ENCODE measurements around the gene ZC2HC1B. TPM values are rescaled to one million over a fixed set of nuclear protein-coding genes. Genes with fewer than 3 reads are reported as not detected.
A peak's percentile ranks its signal among the peaks of the same experiment; 100 is the strongest.
"Not testable (repeated sequence)": the region's sequence is repeated elsewhere in the genome, so short reads cannot be mapped to it uniquely, and the experiment has no call there.

The ZC2HC1B gene
- total and polyA plus RNA-seq, 2 donors from 2014 or later, result not detected

GRCh38 chr6:143844006-143844405, 20.3 kb upstream of the ZC2HC1B start:
- Histone ChIP-seq H3K27ac (ENCODE audit: low read depth in 2 of 2, low read length in 2 of 2) (no peak overlapping the region), H3K4me3 (ENCODE audit: low read length in 3 of 3) (peak overlapping the region; percentile 84 to 98 (median 95)), H3K4me1 (ENCODE audit: control insufficient read depth in 2 of 3, insufficient read depth in 2 of 3, low read depth in 1 of 3, low read length in 3 of 3) (peaks cover 0 to 6% (median 4%) of the 10 kb centered on the region in 3 donors), H3K27me3 (ENCODE audit: control insufficient read depth, insufficient read depth, low read length) (no peaks in the 10 kb centered on the region), H3K9ac (ENCODE audit: low read length in 3 of 3) (peak overlapping the region; percentile 13 to 94 (median 77)), H3K36me3 (ENCODE audit: control insufficient read depth in 2 of 3, insufficient read depth in 3 of 3, low read length in 3 of 3) (peaks cover 6 to 34% (median 18%) of the 10 kb centered on the region in 3 donors), H3K9me3 (ENCODE audit: control insufficient read depth in 2 of 3, insufficient read depth in 1 of 3, low read length in 3 of 3) (no peaks in the 10 kb centered on the region)
- intact Hi-C loops (cut with DNase I), result no loop called here
- FAIRE-seq, result no peak
- DNase-seq, result peak in 2 of 5 donors; percentile 7 to 24
- no peak for TF ChIP-seq CTCF (IDR thresholded peaks at IDR 0.05; ENCODE audit: borderline replicate concordance, extremely low read depth, insufficient read depth)

GRCh38 chr6:143845033-143845432, 19.2 kb upstream of the ZC2HC1B start:
- Histone ChIP-seq H3K36me3 (ENCODE audit: control insufficient read depth in 2 of 3, insufficient read depth in 3 of 3, low read length in 3 of 3) (peaks cover 6 to 43% (median 18%) of the 10 kb centered on the region in 3 donors), H3K4me3 (ENCODE audit: low read length in 3 of 3) (no peak overlapping the region), H3K9ac (ENCODE audit: low read length in 3 of 3) (no peak overlapping the region), H3K9me3 (ENCODE audit: control insufficient read depth in 2 of 3, insufficient read depth in 1 of 3, low read length in 3 of 3) (no peaks in the 10 kb centered on the region), H3K27me3 (ENCODE audit: control insufficient read depth, insufficient read depth, low read length) (no peaks in the 10 kb centered on the region), H3K4me1 (ENCODE audit: control insufficient read depth in 2 of 3, insufficient read depth in 2 of 3, low read depth in 1 of 3, low read length in 3 of 3) (peaks cover 0 to 6% (median 4%) of the 10 kb centered on the region in 3 donors), H3K27ac (ENCODE audit: low read depth in 2 of 2, low read length in 2 of 2) (no peak overlapping the region)
- TF ChIP-seq CTCF (IDR thresholded peaks at IDR 0.05; ENCODE audit: borderline replicate concordance, extremely low read depth, insufficient read depth), result no peak
- intact Hi-C loops (cut with DNase I), result no loop called here
- DNase-seq, result no peak
- no peak for FAIRE-seq

GRCh38 chr6:143851706-143852105, 12.6 kb upstream of the ZC2HC1B start:
- H3K27ac ChIP-seq (ENCODE audit: low read depth in 2 of 2, low read length in 2 of 2); H3K9me3 ChIP-seq (ENCODE audit: control insufficient read depth in 2 of 3, insufficient read depth in 1 of 3, low read length in 3 of 3); H3K4me1 ChIP-seq (ENCODE audit: control insufficient read depth in 2 of 3, insufficient read depth in 2 of 3, low read depth in 1 of 3, low read length in 3 of 3); H3K4me3 ChIP-seq (ENCODE audit: low read length in 3 of 3); H3K27me3 ChIP-seq (ENCODE audit: control insufficient read depth, insufficient read depth, low read length); intact Hi-C loops (cut with DNase I); H3K9ac ChIP-seq (ENCODE audit: low read length in 3 of 3); DNase-seq; FAIRE-seq: not testable (repeated sequence)
- H3K36me3 ChIP-seq (ENCODE audit: control insufficient read depth in 2 of 3, insufficient read depth in 3 of 3, low read length in 3 of 3), result peaks cover 8 to 34% (median 18%) of the 10 kb centered on the region in 3 donors

GRCh38 chr6:143855057-143855456, 9.2 kb upstream of the ZC2HC1B start:
- peaks cover 10 to 43% (median 27%) of the 10 kb centered on the region in 3 donors for H3K36me3 ChIP-seq (ENCODE audit: control insufficient read depth in 2 of 3, insufficient read depth in 3 of 3, low read length in 3 of 3)
- H3K9me3 ChIP-seq (ENCODE audit: control insufficient read depth in 2 of 3, insufficient read depth in 1 of 3, low read length in 3 of 3); H3K4me1 ChIP-seq (ENCODE audit: control insufficient read depth in 2 of 3, insufficient read depth in 2 of 3, low read depth in 1 of 3, low read length in 3 of 3); H3K27me3 ChIP-seq (ENCODE audit: control insufficient read depth, insufficient read depth, low read length); intact Hi-C loops (cut with DNase I); H3K27ac ChIP-seq (ENCODE audit: low read depth in 2 of 2, low read length in 2 of 2); H3K4me3 ChIP-seq (ENCODE audit: low read length in 3 of 3); FAIRE-seq; DNase-seq; H3K9ac ChIP-seq (ENCODE audit: low read length in 3 of 3): not testable (repeated sequence)

GRCh38 chr6:143856762-143857161, 7.5 kb upstream of the ZC2HC1B start:
- FAIRE-seq; H3K27ac ChIP-seq (ENCODE audit: low read depth in 2 of 2, low read length in 2 of 2); H3K27me3 ChIP-seq (ENCODE audit: control insufficient read depth, insufficient read depth, low read length); DNase-seq; H3K4me3 ChIP-seq (ENCODE audit: low read length in 3 of 3); H3K4me1 ChIP-seq (ENCODE audit: control insufficient read depth in 2 of 3, insufficient read depth in 2 of 3, low read depth in 1 of 3, low read length in 3 of 3); H3K9ac ChIP-seq (ENCODE audit: low read length in 3 of 3); H3K9me3 ChIP-seq (ENCODE audit: control insufficient read depth in 2 of 3, insufficient read depth in 1 of 3, low read length in 3 of 3); intact Hi-C loops (cut with DNase I): not testable (repeated sequence)
- peaks cover 10 to 40% (median 26%) of the 10 kb centered on the region in 3 donors for H3K36me3 ChIP-seq (ENCODE audit: control insufficient read depth in 2 of 3, insufficient read depth in 3 of 3, low read length in 3 of 3)
